Endothelial cell (in vitro differentiated cells): ENCODE measurements around the gene KAT7. TPM values are rescaled to one million over a fixed set of nuclear protein-coding genes. Genes with fewer than 3 reads are reported as not detected.

ENCODE experiments used
- DNase-seq: peaks from one replicate; pipeline ENCODE4 v3.0.0; 2021; ENCODE audit warnings: low spot score
- H3K27ac Mint-ChIP-seq: one replicate; pipeline ENCODE4 v1.8.0; 2021; ENCODE audit warnings: mixed read lengths, inconsistent platforms; ENCODE audit not compliant: unreplicated experiment
- H3K27me3 Mint-ChIP-seq: one replicate; pipeline ENCODE4 v1.8.0; 2021; ENCODE audit warnings: mild to moderate bottlenecking, moderate library complexity, mixed read lengths, inconsistent platforms; ENCODE audit not compliant: unreplicated experiment
- H3K36me3 Mint-ChIP-seq: one replicate; pipeline ENCODE4 v1.8.0; 2021; ENCODE audit warnings: mild to moderate bottlenecking, low read depth, mixed read lengths, inconsistent platforms; ENCODE audit not compliant: unreplicated experiment
- H3K4me1 Mint-ChIP-seq: one replicate; pipeline ENCODE4 v1.8.0; 2021; ENCODE audit warnings: mild to moderate bottlenecking, mixed read lengths, inconsistent platforms; ENCODE audit not compliant: unreplicated experiment
- H3K4me3 Mint-ChIP-seq: one replicate; pipeline ENCODE4 v1.8.0; 2021; ENCODE audit warnings: mild to moderate bottlenecking, mixed read lengths, inconsistent platforms; ENCODE audit not compliant: unreplicated experiment
- H3K9me3 Mint-ChIP-seq: one replicate; pipeline ENCODE4 v1.8.0; 2021; ENCODE audit warnings: mixed read lengths, inconsistent platforms; ENCODE audit not compliant: unreplicated experiment
- CTCF ChIP-seq: fragments of 200-600 bp; sonication (generic); IDR thresholded peaks from one replicate; pipeline ENCODE4 v1.5.0; 2021; ENCODE audit warnings: antibody characterized with exemption; ENCODE audit not compliant: unreplicated experiment
- total RNA-seq: library from RNA; stranded (reverse); fragmentation: NEBNext Ultra II Directional; extraction: Animal tissue kit (Norgen Biotek cat#: 25700); gene quantifications from one replicate; pipeline ENCODE4 v1.2.1, GENCODE V29; 2021; ENCODE audit not compliant: unreplicated experiment

Gene KAT7
- total RNA-seq, 1 donor from 2014 or later, result 307 TPM

GRCh38 chr17:49866019-49866380 lies 77.5 kb downstream of the KAT7 start:
- TF ChIP-seq CTCF, result no peak
- DNase-seq, result no peak
- peaks cover 4% of the 10 kb centered on the region for H3K36me3 Mint-ChIP-seq
- peaks cover 18% of the 10 kb centered on the region for H3K27me3 Mint-ChIP-seq
- H3K4me1 Mint-ChIP-seq, result peaks cover 4% of the 10 kb centered on the region
- H3K4me3 Mint-ChIP-seq, result no peak overlapping the region
- no peaks in the 10 kb centered on the region for H3K9me3 Mint-ChIP-seq
- H3K27ac Mint-ChIP-seq, result no peak overlapping the region

GRCh38 chr17:49866882-49867413 lies 78.5 kb downstream of the KAT7 start:
- TF ChIP-seq CTCF, result no peak
- Mint-ChIP-seq H3K4me3 (no peak overlapping the region), H3K36me3 (peaks cover 4% of the 10 kb centered on the region), H3K27me3 (peaks cover 14% of the 10 kb centered on the region), H3K4me1 (peaks cover 6% of the 10 kb centered on the region), H3K9me3 (no peaks in the 10 kb centered on the region), H3K27ac (no peak overlapping the region)
- no peak for DNase-seq

- Mint-ChIP-seq H3K9me3 (no peaks in the 10 kb centered on the region), H3K27ac (no peak overlapping the region), H3K4me3 (no peak overlapping the region), H3K27me3 (peaks cover 14% of the 10 kb centered on the region), H3K4me1 (peaks cover 15% of the 10 kb centered on the region), H3K36me3 (peaks cover 4% of the 10 kb centered on the region)
- no peak for TF ChIP-seq CTCF
- DNase-seq, result no peak
Observed at GRCh38 chr17:49869038-49869374, 80.5 kb downstream of the KAT7 start.

- no peaks in the 10 kb centered on the region for H3K9me3 Mint-ChIP-seq
- peaks cover 15% of the 10 kb centered on the region for H3K4me1 Mint-ChIP-seq
- no peak for TF ChIP-seq CTCF
- H3K27me3 Mint-ChIP-seq, result peaks cover 14% of the 10 kb centered on the region
- no peak overlapping the region for H3K27ac Mint-ChIP-seq
- no peak overlapping the region for H3K4me3 Mint-ChIP-seq
- no peak for DNase-seq
- peaks cover 4% of the 10 kb centered on the region for H3K36me3 Mint-ChIP-seq
Observed at GRCh38 chr17:49870298-49870697, 81.8 kb downstream of the KAT7 start.

- Mint-ChIP-seq H3K4me1 (peaks cover 11% of the 10 kb centered on the region), H3K4me3 (no peak overlapping the region), H3K9me3 (no peaks in the 10 kb centered on the region), H3K27me3 (peaks cover 14% of the 10 kb centered on the region), H3K27ac (no peak overlapping the region), H3K36me3 (peaks cover 4% of the 10 kb centered on the region)
- no peak for DNase-seq
- no peak for TF ChIP-seq CTCF
Observed at GRCh38 chr17:49871211-49871610, 82.7 kb downstream of the KAT7 start.
